H1 (cell line): ENCODE measurements around the gene SLC6A6.

Experiments used
- MAFK ChIP-seq: IDR thresholded peaks from 2 replicates; pipeline ENCODE4 v1.6.1; 2012; ENCODE audit warnings: low read depth, mild to moderate bottlenecking, improper control_type of control experiment, low read length
- POLR2A ChIP-seq, 2 experiments: IDR thresholded peaks; 1 replicate in 1 of 2; 2 replicates in 1 of 2; pipeline ENCODE4 v1.6.1; 2011; ENCODE audit warnings: low read depth in 2 of 2, low read length in 2 of 2, mild to moderate bottlenecking in 2 of 2; ENCODE audit errors: control extremely low read depth in 1 of 2
- POLR2AphosphoS5 ChIP-seq: IDR thresholded peaks from 2 replicates; pipeline ENCODE4 v1.6.1; 2011; ENCODE audit warnings: low read depth, low read length
- ZNF274 ChIP-seq: IDR thresholded peaks from 2 replicates; pipeline ENCODE4 v1.7.0; 2012; ENCODE audit warnings: low read length, borderline replicate concordance; ENCODE audit errors: extremely low read depth
- TF ChIP-seq, protein P1 (sequence below): IDR thresholded peaks from 2 replicates; pipeline ENCODE4 v1.6.1; 2011; ENCODE audit warnings: low read length, improper control_type of control experiment
- TF ChIP-seq, protein P2 (sequence below), 3 experiments: IDR thresholded peaks; 1 replicate in 2 of 3; 2 replicates in 1 of 3; pipeline versions ENCODE4 v1.5.1 to v1.6.1; 2011; ENCODE audit warnings: low read length in 3 of 3, mild to moderate bottlenecking in 3 of 3, inconsistent platforms in 2 of 3, low read depth in 1 of 3, moderate library complexity in 1 of 3; ENCODE audit not compliant: insufficient read depth in 1 of 3; ENCODE audit errors: control extremely low read depth in 1 of 3

DNA sequence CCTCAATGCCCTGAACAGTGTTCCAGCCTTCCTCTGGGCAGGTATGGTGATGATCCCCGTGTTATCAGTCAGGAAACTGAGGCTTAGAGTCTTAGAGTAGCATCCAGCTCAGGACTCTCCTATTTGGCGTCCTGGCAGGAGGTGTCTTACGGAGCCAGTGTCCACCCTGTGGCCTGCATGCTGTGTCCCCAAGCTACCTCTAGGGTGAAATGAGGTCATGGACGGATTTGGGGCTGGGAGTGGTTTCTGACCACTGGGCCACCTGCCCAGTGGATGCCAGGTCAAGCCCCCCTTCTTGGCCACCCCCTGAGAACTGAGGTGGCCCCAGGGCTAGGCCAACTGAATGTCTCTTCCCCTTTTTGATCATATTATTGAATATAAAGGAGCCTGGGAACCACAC, 27.2 kb upstream of the SLC6A6 start:
- TF ChIP-seq POLR2AphosphoS5 (no peak), ZNF274 (no peak), POLR2A (IDR thresholded peaks at IDR 0.05; ENCODE audit: control extremely low read depth in 1 of 2, low read depth in 2 of 2, low read length in 2 of 2) (no peak), MAFK (no peak)
- TF ChIP-seq, protein P1, sequence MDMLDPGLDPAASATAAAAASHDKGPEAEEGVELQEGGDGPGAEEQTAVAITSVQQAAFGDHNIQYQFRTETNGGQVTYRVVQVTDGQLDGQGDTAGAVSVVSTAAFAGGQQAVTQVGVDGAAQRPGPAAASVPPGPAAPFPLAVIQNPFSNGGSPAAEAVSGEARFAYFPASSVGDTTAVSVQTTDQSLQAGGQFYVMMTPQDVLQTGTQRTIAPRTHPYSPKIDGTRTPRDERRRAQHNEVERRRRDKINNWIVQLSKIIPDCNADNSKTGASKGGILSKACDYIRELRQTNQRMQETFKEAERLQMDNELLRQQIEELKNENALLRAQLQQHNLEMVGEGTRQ = no peak
- TF ChIP-seq, protein P2, sequence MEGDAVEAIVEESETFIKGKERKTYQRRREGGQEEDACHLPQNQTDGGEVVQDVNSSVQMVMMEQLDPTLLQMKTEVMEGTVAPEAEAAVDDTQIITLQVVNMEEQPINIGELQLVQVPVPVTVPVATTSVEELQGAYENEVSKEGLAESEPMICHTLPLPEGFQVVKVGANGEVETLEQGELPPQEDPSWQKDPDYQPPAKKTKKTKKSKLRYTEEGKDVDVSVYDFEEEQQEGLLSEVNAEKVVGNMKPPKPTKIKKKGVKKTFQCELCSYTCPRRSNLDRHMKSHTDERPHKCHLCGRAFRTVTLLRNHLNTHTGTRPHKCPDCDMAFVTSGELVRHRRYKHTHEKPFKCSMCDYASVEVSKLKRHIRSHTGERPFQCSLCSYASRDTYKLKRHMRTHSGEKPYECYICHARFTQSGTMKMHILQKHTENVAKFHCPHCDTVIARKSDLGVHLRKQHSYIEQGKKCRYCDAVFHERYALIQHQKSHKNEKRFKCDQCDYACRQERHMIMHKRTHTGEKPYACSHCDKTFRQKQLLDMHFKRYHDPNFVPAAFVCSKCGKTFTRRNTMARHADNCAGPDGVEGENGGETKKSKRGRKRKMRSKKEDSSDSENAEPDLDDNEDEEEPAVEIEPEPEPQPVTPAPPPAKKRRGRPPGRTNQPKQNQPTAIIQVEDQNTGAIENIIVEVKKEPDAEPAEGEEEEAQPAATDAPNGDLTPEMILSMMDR (IDR thresholded peaks at IDR 0.05; ENCODE audit: control extremely low read depth in 1 of 3, insufficient read depth in 1 of 3, low read depth in 1 of 3, low read length in 3 of 3) = peak in 1 of 3 experiments; percentile 19; a peak in 1 of 4 replicates
